HepG2 (cell line): ENCODE data around the gene FLT3LG. TPM values are rescaled to one million over a fixed set of nuclear protein-coding genes. Genes with fewer than 3 reads are reported as not detected.
A peak's percentile ranks its signal among the peaks of the same experiment; 100 is the strongest.

Source experiments
- FOXO1 ChIP-seq: sonication (generic); formaldehyde crosslinking; IDR thresholded peaks from 2 replicates; pipeline ENCODE4 v1.4.0; 2020; ENCODE audit warnings: missing genetic modification reagents
- HNRNPK ChIP-seq: fragments of 200-400 bp; formaldehyde crosslinking; IDR thresholded peaks from 2 replicates; pipeline ENCODE4 v1.6.1; 2018; ENCODE audit warnings: low read length, low read depth, moderate library complexity, mild to moderate bottlenecking; ENCODE audit not compliant: poor library complexity, severe bottlenecking
- IKZF1 ChIP-seq: fragments of 450-650 bp; IDR thresholded peaks from 2 replicates; pipeline ENCODE4 v1.7.1; 2016
- KDM4B ChIP-seq: sonication (generic); formaldehyde crosslinking; IDR thresholded peaks from 2 replicates; pipeline ENCODE4 v1.4.0; 2020; ENCODE audit warnings: missing genetic modification reagents
- MTA1 ChIP-seq: sonication (generic); formaldehyde crosslinking; IDR thresholded peaks from 2 replicates; pipeline ENCODE4 v1.4.0; 2020; ENCODE audit warnings: missing genetic modification reagents, mild to moderate bottlenecking, borderline replicate concordance
- MTF1 ChIP-seq: sonication (generic); formaldehyde crosslinking; IDR thresholded peaks from 2 replicates; pipeline ENCODE4 v1.5.0; 2020; ENCODE audit warnings: missing genetic modification reagents
- SP1 ChIP-seq, 2 experiments: fragments of 450-650 bp in 1 of 2; sonication (generic) in 1 of 2; formaldehyde crosslinking in 1 of 2; IDR thresholded peaks; 2 replicates each; pipeline versions ENCODE4 v1.4.0 to v1.6.1; 2016 to 2020; ENCODE audit warnings: missing genetic modification reagents in 1 of 2
- ZBTB38 ChIP-seq: sonication (generic); formaldehyde crosslinking; IDR thresholded peaks from 2 replicates; pipeline ENCODE4 v1.5.1; 2020; ENCODE audit warnings: mild to moderate bottlenecking, missing genetic modification reagents
- ZFP1 ChIP-seq: IDR thresholded peaks from 2 replicates; pipeline ENCODE4 v1.6.1; 2016
- ZFP37 ChIP-seq: sonication (generic); formaldehyde crosslinking; IDR thresholded peaks from 2 replicates; pipeline ENCODE4 v1.4.0; 2020; ENCODE audit warnings: missing genetic modification reagents, borderline replicate concordance
- ZKSCAN5 ChIP-seq: sonication (generic); formaldehyde crosslinking; IDR thresholded peaks from 2 replicates; pipeline ENCODE4 v1.5.1; 2020; ENCODE audit warnings: mild to moderate bottlenecking, missing genetic modification reagents
- ZNF138 ChIP-seq: sonication (generic); formaldehyde crosslinking; IDR thresholded peaks from 2 replicates; pipeline ENCODE4 v1.5.0; 2020; ENCODE audit warnings: mild to moderate bottlenecking, low read depth, missing genetic modification reagents
- ZNF296 ChIP-seq: sonication (generic); formaldehyde crosslinking; conservative IDR thresholded peaks from 2 replicates; pipeline ENCODE4 v1.5.0; 2020; ENCODE audit warnings: mild to moderate bottlenecking, missing genetic modification reagents
- ZNF331 ChIP-seq: sonication (generic); formaldehyde crosslinking; IDR thresholded peaks from 2 replicates; pipeline ENCODE4 v1.4.0; 2020; ENCODE audit warnings: missing genetic modification reagents
- ZNF383 ChIP-seq: sonication (generic); formaldehyde crosslinking; IDR thresholded peaks from 2 replicates; pipeline ENCODE4 v1.4.0; 2020; ENCODE audit warnings: missing genetic modification reagents, mild to moderate bottlenecking, borderline replicate concordance
- ZNF550 ChIP-seq: sonication (generic); formaldehyde crosslinking; IDR thresholded peaks from 2 replicates; pipeline ENCODE4 v1.4.0; 2020; ENCODE audit warnings: mild to moderate bottlenecking, missing genetic modification reagents, borderline replicate concordance
- ZNF660 ChIP-seq: sonication (generic); formaldehyde crosslinking; IDR thresholded peaks from 2 replicates; pipeline ENCODE4 v1.5.1; 2020; ENCODE audit warnings: mild to moderate bottlenecking, low read depth, missing genetic modification reagents, borderline replicate concordance
- ZSCAN20 ChIP-seq: sonication (generic); formaldehyde crosslinking; IDR thresholded peaks from 2 replicates; pipeline ENCODE4 v1.4.0; 2020; ENCODE audit warnings: missing genetic modification reagents, mild to moderate bottlenecking, borderline replicate concordance
- polyA plus RNA-seq, 8 experiments: library from polyadenylated mRNA; depleted of rRNA in 3 of 8; stranded (reverse) in 7 of 8; unstranded in 1 of 8; fragments of >200 nt; fragmentation: Illumina TruSeq in 4 of 8; extraction: Trizol in 4 of 8; gene quantifications; 2 replicates each; pipeline versions ENCODE4 v1.2.1 to v1.2.3, GENCODE V29; 2011 to 2016; ENCODE audit warnings: low read depth in 4 of 8, missing spikeins in 1 of 8, mixed read lengths in 1 of 8; ENCODE audit not compliant: insufficient read depth in 1 of 8
- total RNA-seq, 5 experiments: library from RNA; depleted of rRNA; stranded (reverse); fragments of >200 nt; fragmentation: Illumina TruSeq; extraction: Trizol; gene quantifications; 2 replicates each; pipeline ENCODE4 v1.2.3, GENCODE V29; 2016; ENCODE audit warnings: low read depth in 1 of 5
- TF ChIP-seq, protein P1 (sequence below): IDR thresholded peaks from 2 replicates; pipeline ENCODE4 v1.6.1; 2016; ENCODE audit warnings: low read depth
- TF ChIP-seq, protein P2 (sequence below): sonication (generic); formaldehyde crosslinking; IDR thresholded peaks from 2 replicates; pipeline ENCODE4 v1.4.0; 2020; ENCODE audit warnings: missing genetic modification reagents, borderline replicate concordance
- TF ChIP-seq, protein P3 (sequence below): sonication (generic); formaldehyde crosslinking; IDR thresholded peaks from 2 replicates; pipeline ENCODE4 v1.4.0; 2020; ENCODE audit warnings: missing genetic modification reagents, borderline replicate concordance
- TF ChIP-seq, protein P4 (sequence below): conservative IDR thresholded peaks from 2 replicates; pipeline ENCODE4 v1.6.1; 2018; ENCODE audit warnings: missing genetic modification reagents
- TF ChIP-seq, protein P5 (sequence below): sonication (generic); formaldehyde crosslinking; IDR thresholded peaks from 2 replicates; pipeline ENCODE4 v1.4.0; 2020; ENCODE audit warnings: mild to moderate bottlenecking, low read depth, missing genetic modification reagents

FLT3LG gene
- total and polyA plus RNA-seq, 2 of the 13 experiments (the other 11 are each of a cell fraction or from before 2014, with no cell fraction given): 1.5 to 2.6 TPM

DNA sequence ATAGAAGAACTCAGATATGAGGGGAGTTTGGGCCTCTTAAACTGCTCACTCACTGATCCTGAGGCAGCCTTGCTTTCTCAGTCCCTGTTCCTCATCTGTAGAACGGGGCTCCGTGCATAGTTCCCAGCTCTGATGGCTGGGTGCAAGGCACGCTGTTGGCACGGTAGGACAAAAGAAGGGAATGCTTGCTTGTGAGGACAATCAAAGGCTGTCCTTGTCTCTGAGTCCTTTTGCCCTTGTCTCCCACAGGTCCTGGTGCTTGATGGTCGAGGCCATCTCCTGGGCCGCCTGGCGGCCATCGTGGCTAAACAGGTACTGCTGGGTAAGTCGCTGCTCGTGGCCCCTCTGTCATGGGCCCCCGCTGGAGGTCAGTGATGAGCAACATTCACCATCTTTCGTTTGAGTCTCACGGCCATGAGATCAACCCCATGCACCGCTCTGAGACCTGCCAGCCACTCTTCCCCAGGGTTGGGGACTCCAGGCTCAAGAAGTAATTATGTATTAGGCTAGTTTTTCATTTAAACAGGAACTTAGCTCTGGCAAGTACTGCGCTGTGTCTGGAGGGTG lies 15.7 kb downstream of the FLT3LG start (continued):
- TF ChIP-seq, protein P1, sequence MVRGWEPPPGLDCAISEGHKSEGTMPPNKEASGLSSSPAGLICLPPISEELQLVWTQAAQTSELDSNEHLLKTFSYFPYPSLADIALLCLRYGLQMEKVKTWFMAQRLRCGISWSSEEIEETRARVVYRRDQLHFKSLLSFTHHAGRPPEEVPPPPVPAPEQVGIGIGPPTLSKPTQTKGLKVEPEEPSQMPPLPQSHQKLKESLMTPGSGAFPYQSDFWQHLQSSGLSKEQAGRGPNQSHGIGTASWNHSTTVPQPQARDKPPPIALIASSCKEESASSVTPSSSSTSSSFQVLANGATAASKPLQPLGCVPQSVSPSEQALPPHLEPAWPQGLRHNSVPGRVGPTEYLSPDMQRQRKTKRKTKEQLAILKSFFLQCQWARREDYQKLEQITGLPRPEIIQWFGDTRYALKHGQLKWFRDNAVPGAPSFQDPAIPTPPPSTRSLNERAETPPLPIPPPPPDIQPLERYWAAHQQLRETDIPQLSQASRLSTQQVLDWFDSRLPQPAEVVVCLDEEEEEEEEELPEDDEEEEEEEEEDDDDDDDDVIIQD (CRISPR knock-in tag): no peak
- TF ChIP-seq, protein P2, sequence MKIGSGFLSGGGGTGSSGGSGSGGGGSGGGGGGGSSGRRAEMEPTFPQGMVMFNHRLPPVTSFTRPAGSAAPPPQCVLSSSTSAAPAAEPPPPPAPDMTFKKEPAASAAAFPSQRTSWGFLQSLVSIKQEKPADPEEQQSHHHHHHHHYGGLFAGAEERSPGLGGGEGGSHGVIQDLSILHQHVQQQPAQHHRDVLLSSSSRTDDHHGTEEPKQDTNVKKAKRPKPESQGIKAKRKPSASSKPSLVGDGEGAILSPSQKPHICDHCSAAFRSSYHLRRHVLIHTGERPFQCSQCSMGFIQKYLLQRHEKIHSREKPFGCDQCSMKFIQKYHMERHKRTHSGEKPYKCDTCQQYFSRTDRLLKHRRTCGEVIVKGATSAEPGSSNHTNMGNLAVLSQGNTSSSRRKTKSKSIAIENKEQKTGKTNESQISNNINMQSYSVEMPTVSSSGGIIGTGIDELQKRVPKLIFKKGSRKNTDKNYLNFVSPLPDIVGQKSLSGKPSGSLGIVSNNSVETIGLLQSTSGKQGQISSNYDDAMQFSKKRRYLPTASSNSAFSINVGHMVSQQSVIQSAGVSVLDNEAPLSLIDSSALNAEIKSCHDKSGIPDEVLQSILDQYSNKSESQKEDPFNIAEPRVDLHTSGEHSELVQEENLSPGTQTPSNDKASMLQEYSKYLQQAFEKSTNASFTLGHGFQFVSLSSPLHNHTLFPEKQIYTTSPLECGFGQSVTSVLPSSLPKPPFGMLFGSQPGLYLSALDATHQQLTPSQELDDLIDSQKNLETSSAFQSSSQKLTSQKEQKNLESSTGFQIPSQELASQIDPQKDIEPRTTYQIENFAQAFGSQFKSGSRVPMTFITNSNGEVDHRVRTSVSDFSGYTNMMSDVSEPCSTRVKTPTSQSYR (CRISPR knock-in tag): no peak
- TF ChIP-seq ZFP1: no peak
- no peak for TF ChIP-seq ZNF660 (CRISPR knock-in tag)
- TF ChIP-seq SP1 (IDR thresholded peaks at IDR 0.05): no peak
- no peak; the same call in 1 of the 2 replicates for TF ChIP-seq SP1 (CRISPR knock-in tag; IDR thresholded peaks at IDR 0.05)
- TF ChIP-seq, protein P3, sequence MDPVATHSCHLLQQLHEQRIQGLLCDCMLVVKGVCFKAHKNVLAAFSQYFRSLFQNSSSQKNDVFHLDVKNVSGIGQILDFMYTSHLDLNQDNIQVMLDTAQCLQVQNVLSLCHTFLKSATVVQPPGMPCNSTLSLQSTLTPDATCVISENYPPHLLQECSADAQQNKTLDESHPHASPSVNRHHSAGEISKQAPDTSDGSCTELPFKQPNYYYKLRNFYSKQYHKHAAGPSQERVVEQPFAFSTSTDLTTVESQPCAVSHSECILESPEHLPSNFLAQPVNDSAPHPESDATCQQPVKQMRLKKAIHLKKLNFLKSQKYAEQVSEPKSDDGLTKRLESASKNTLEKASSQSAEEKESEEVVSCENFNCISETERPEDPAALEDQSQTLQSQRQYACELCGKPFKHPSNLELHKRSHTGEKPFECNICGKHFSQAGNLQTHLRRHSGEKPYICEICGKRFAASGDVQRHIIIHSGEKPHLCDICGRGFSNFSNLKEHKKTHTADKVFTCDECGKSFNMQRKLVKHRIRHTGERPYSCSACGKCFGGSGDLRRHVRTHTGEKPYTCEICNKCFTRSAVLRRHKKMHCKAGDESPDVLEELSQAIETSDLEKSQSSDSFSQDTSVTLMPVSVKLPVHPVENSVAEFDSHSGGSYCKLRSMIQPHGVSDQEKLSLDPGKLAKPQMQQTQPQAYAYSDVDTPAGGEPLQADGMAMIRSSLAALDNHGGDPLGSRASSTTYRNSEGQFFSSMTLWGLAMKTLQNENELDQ (CRISPR knock-in tag): no peak
- TF ChIP-seq ZNF296 (CRISPR knock-in tag): no peak
- TF ChIP-seq FOXO1 (CRISPR knock-in tag): no peak
- TF ChIP-seq ZSCAN20: no peak
- TF ChIP-seq, protein P4, sequence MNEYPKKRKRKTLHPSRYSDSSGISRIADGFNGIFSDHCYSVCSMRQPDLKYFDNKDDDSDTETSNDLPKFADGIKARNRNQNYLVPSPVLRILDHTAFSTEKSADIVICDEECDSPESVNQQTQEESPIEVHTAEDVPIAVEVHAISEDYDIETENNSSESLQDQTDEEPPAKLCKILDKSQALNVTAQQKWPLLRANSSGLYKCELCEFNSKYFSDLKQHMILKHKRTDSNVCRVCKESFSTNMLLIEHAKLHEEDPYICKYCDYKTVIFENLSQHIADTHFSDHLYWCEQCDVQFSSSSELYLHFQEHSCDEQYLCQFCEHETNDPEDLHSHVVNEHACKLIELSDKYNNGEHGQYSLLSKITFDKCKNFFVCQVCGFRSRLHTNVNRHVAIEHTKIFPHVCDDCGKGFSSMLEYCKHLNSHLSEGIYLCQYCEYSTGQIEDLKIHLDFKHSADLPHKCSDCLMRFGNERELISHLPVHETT: no peak
- TF ChIP-seq IKZF1: no peak
- TF ChIP-seq ZBTB38: peak; percentile 63; the same call in 1 of the 2 replicates
- TF ChIP-seq ZNF383 (CRISPR knock-in tag): no peak
- TF ChIP-seq KDM4B: no peak
- no peak for TF ChIP-seq ZNF138
- TF ChIP-seq ZNF550: no peak
- TF ChIP-seq ZFP37 (CRISPR knock-in tag): no peak
- no peak for TF ChIP-seq HNRNPK
- TF ChIP-seq MTA1 (CRISPR knock-in tag): no peak
- no peak for TF ChIP-seq ZNF331 (CRISPR knock-in tag)
- TF ChIP-seq ZKSCAN5 (CRISPR knock-in tag): no peak
- TF ChIP-seq MTF1: no peak
- TF ChIP-seq, protein P5, sequence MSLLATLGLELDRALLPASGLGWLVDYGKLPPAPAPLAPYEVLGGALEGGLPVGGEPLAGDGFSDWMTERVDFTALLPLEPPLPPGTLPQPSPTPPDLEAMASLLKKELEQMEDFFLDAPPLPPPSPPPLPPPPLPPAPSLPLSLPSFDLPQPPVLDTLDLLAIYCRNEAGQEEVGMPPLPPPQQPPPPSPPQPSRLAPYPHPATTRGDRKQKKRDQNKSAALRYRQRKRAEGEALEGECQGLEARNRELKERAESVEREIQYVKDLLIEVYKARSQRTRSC (CRISPR knock-in tag): no peak
